PC-3 (cell line): ENCODE measurements around the gene DYSF. TPM values are rescaled to one million over a fixed set of nuclear protein-coding genes. Genes with fewer than 3 reads are reported as not detected.

ENCODE experiments used
- ATAC-seq: fragments of 200-7000 bp; cut with Tn5 transposase; 2 replicates; pipeline ENCODE4 v1.9.1; 2020; ENCODE audit warnings: mild to moderate bottlenecking, moderate library complexity
- BruUV-seq: library from RNA; stranded (reverse); fragments of 400-500 nt; replicated peaks from 2 replicates; lab custom pipeline; 2021; lab: Mats Ljungman, UMichigan
- CTCF ChIA-PET: fragments of 300-600 bp; sonication (Branson Sonifier 250); formaldehyde crosslinking; loops from one replicate; lab custom pipeline; 2022; ENCODE audit warnings: antibody characterized with exemption; lab: Charles Lee
- POLR2A ChIA-PET: fragments of 300-600 bp; sonication (Branson Sonifier 250); formaldehyde crosslinking; loops from one replicate; lab custom pipeline; 2022; ENCODE audit warnings: antibody characterized with exemption; ENCODE audit not compliant: unreplicated experiment; lab: Charles Lee
- DNase-seq: peaks from one replicate; pipeline ENCODE4 v3.0.0-alpha.2; 2015
- H2AFZ ChIP-seq: fragments of 300-600 bp; sonication (generic); 2 replicates; pipeline ENCODE4 v1.6.0; 2016; ENCODE audit warnings: antibody characterized with exemption, low read length
- H3F3A ChIP-seq: fragments of 300-600 bp; sonication (generic); one replicate; pipeline ENCODE4 v1.6.0; 2017; ENCODE audit warnings: antibody characterized with exemption, low read length, control low read depth, mild to moderate bottlenecking; ENCODE audit not compliant: unreplicated experiment
- H3K27ac ChIP-seq: fragments of 300-600 bp; sonication (generic); 2 replicates; pipeline ENCODE4 v1.5.1; 2016; ENCODE audit warnings: mild to moderate bottlenecking, low read length
- H3K27me3 ChIP-seq: fragments of 300-600 bp; sonication (generic); 2 replicates; pipeline ENCODE4 v1.6.1; 2016; ENCODE audit warnings: low read length, mixed read lengths
- H3K36me3 ChIP-seq: fragments of 300-600 bp; sonication (generic); 2 replicates; pipeline ENCODE4 v1.6.1; 2016; ENCODE audit warnings: low read depth, mixed run types, low read length, mixed read lengths
- H3K4me1 ChIP-seq: fragments of 300-600 bp; sonication (generic); 2 replicates; pipeline ENCODE4 v1.5.1; 2016; ENCODE audit warnings: low read length; ENCODE audit not compliant: insufficient read depth
- H3K4me2 ChIP-seq: fragments of 300-600 bp; sonication (generic); 2 replicates; pipeline ENCODE4 v1.6.0; 2016; ENCODE audit warnings: low read length
- H3K4me3 ChIP-seq: fragments of 300-600 bp; sonication (generic); 2 replicates; pipeline ENCODE4 v1.5.1; 2016; ENCODE audit warnings: mild to moderate bottlenecking, low read length, mixed read lengths
- H3K79me2 ChIP-seq: fragments of 300-600 bp; sonication (generic); 2 replicates; pipeline ENCODE4 v1.6.1; 2017; ENCODE audit warnings: low read length, mixed read lengths
- H3K9ac ChIP-seq: fragments of 300-600 bp; sonication (generic); 2 replicates; pipeline ENCODE4 v1.6.0; 2016; ENCODE audit warnings: mild to moderate bottlenecking, low read length
- H3K9me2 ChIP-seq: fragments of 300-600 bp; sonication (generic); replicated peaks from 2 replicates; pipeline ENCODE4 v1.6.1; 2016; ENCODE audit warnings: mixed run types, low read length, mixed read lengths
- H3K9me3 ChIP-seq: fragments of 300-600 bp; sonication (generic); 2 replicates; pipeline ENCODE4 v1.6.1; 2016; ENCODE audit warnings: low read length, mixed read lengths
- H4K20me1 ChIP-seq: fragments of 300-600 bp; sonication (generic); 2 replicates; pipeline ENCODE4 v1.6.1; 2016; ENCODE audit warnings: low read length, mixed read lengths
- CTCF ChIP-seq: fragments of 300-600 bp; sonication (generic); conservative IDR thresholded peaks from 2 replicates; pipeline ENCODE4 v1.5.1; 2017; ENCODE audit warnings: antibody characterized with exemption, low read depth, mild to moderate bottlenecking, low read length
- EZH2 ChIP-seq: fragments of 300-600 bp; sonication (generic); IDR thresholded peaks from one replicate; pipeline ENCODE4 v1.6.1; 2017; ENCODE audit warnings: antibody characterized with exemption, mild to moderate bottlenecking, low read length; ENCODE audit not compliant: unreplicated experiment
- EZH2phosphoT487 ChIP-seq: fragments of 300-600 bp; sonication (generic); IDR thresholded peaks from 2 replicates; pipeline ENCODE4 v1.6.1; 2018; ENCODE audit warnings: mild to moderate bottlenecking, antibody characterized with exemption, low read length, borderline replicate concordance
- intact Hi-C: fragments of 100-400 bp; cut with micrococcal nuclease; formaldehyde crosslinking; loops from 2 replicates; pipeline ENCODE4 v1.9.0; 2023
- total RNA-seq: library from RNA; depleted of rRNA; stranded (reverse); fragments of >200 nt; gene quantifications from 2 replicates; pipeline ENCODE4 v1.2.3, GENCODE V29; 2014

Gene DYSF
- total RNA-seq, 1 experiment from 2014 or later: 13.0 TPM

GRCh38 chr2:71716697-71717624 lies 263.6 kb downstream of the DYSF start:
- Histone ChIP-seq H3K9ac (no peak overlapping the region), H3K27me3 (no peaks in the 10 kb centered on the region), H3K27ac (0 out of 2 replicates have a peak overlapping the region, but pooled peaks have one; percentile 12), H3K4me1 (peaks cover 20% of the 10 kb centered on the region), H3K36me3 (no peaks in the 10 kb centered on the region), H2AFZ (no peak overlapping the region), H3K9me3 (no peaks in the 10 kb centered on the region), H3K9me2 (no peaks in the 10 kb centered on the region), H4K20me1 (no peaks in the 10 kb centered on the region), H3K79me2 (no peaks in the 10 kb centered on the region), H3K4me3 (no peak overlapping the region), H3K4me2 (peak overlapping the region; percentile 58), H3F3A (no peaks in the 10 kb centered on the region)
- intact Hi-C loops: loop anchor here (2.0 kb wide), 1 partner anchor 26 kb away; no protein-coding TSS in a partner anchor
- no TSS peak for BruUV-seq
- CTCF ChIA-PET: interaction anchor here (0.7 kb wide), 1 partner anchor 68 kb away, joined by 5 read pairs; no protein-coding TSS in a partner anchor
- POLR2A ChIA-PET: no interaction called here
- DNase-seq (peak; percentile 93), ATAC-seq (peak; percentile 95)
- TF ChIP-seq EZH2phosphoT487 (no peak), CTCF (no peak), EZH2 (no peak)

- DNase-seq (no peak), ATAC-seq (no peak)
- ChIA-PET CTCF (no interaction called here), POLR2A (no interaction called here)
- Histone ChIP-seq H3K36me3 (no peaks in the 10 kb centered on the region), H3K27me3 (no peaks in the 10 kb centered on the region), H3K9me3 (no peaks in the 10 kb centered on the region), H3K9me2 (no peaks in the 10 kb centered on the region), H4K20me1 (no peaks in the 10 kb centered on the region), H3K4me3 (no peak overlapping the region), H3F3A (no peaks in the 10 kb centered on the region), H2AFZ (no peak overlapping the region), H3K79me2 (no peaks in the 10 kb centered on the region), H3K4me2 (no peak overlapping the region), H3K9ac (no peak overlapping the region), H3K27ac (no peak overlapping the region), H3K4me1 (peaks cover 20% of the 10 kb centered on the region)
- no peak for TF ChIP-seq EZH2phosphoT487
- no peak for TF ChIP-seq CTCF
- intact Hi-C loops: no loop called here
- no TSS peak for BruUV-seq
Measured at GRCh38 chr2:71718686-71719085, 265.3 kb downstream of the DYSF start.
